Cardiac muscle cell (in vitro differentiated cells and primary cell): ENCODE data around the gene RIPK3. TPM values are rescaled to one million over a fixed set of nuclear protein-coding genes. Genes with fewer than 3 reads are reported as not detected.

Experiments used
- DNase-seq, 2 donors: peaks; one replicate each; pipeline versions ENCODE4 v3.0.0 to v3.0.0-alpha.2; 2010 to 2017; ENCODE audit warnings: low read depth in 1 of 2, low spot score in 1 of 2
- H3K27ac ChIP-seq: fragments of 200-600 bp; sonication (generic); 2 replicates; pipeline ENCODE4 v1.5.1; 2016
- H3K27me3 ChIP-seq: fragments of 200-600 bp; sonication (generic); 2 replicates; pipeline ENCODE4 v1.6.0; 2016; ENCODE audit warnings: control low read depth
- H3K36me3 ChIP-seq: fragments of 200-600 bp; sonication (generic); 2 replicates; pipeline ENCODE4 v1.5.1; 2016; ENCODE audit warnings: control low read depth
- H3K4me1 ChIP-seq: fragments of 200-600 bp; sonication (generic); 2 replicates; pipeline ENCODE4 v1.8.1; 2017; ENCODE audit warnings: low read depth, mild to moderate bottlenecking, mixed run types
- H3K4me3 ChIP-seq: fragments of 200-600 bp; sonication (generic); 2 replicates; pipeline ENCODE4 v1.5.1; 2016; ENCODE audit warnings: mild to moderate bottlenecking
- H3K9me3 ChIP-seq: fragments of 200-600 bp; sonication (generic); 2 replicates; pipeline ENCODE4 v1.5.1; 2017; ENCODE audit warnings: low read depth, mild to moderate bottlenecking, control low read depth
- polyA plus RNA-seq: library from polyadenylated mRNA; unstranded; fragments of >200 nt; fragmentation: Nextera tagmentation; extraction: Ambion mirVana; gene quantifications from 2 replicates; pipeline ENCODE4 v1.2.1, GENCODE V29; 2016
- total RNA-seq: library from RNA; depleted of rRNA; stranded (reverse); fragments of >200 nt; gene quantifications from 2 replicates; pipeline ENCODE4 v1.2.3, GENCODE V29; 2016
- TF ChIP-seq, protein P1 (sequence below): IDR thresholded peaks from 2 replicates; pipeline ENCODE4 v1.5.1; 2012; ENCODE audit warnings: low read depth, mild to moderate bottlenecking, low read length

The RIPK3 gene
- total and polyA plus RNA-seq, 2 experiments from 2014 or later: 0.24 TPM; not detected in 1

DNA sequence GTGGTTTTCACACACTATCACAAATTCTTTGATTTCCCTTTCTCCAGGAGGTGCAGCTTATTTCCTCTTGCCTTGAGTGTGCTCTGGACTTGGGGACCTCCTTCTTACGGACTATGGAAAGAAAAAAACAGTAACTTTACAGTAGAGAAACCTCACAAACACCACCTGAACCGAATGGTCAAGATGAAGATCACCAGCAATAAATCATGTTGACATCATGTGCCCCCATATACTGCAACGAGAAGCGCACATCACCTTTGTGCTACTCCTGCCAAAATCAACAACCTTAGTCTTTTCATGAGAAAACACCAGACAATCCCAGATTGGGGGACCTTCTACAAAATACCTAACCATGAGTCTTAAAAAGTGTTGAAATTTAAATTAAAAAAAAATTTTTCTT lies 45.7 kb upstream of the RIPK3 start:
- H3K27me3 ChIP-seq: no peaks in the 10 kb centered on the region
- no peaks in the 10 kb centered on the region for H3K4me1 ChIP-seq
- H3K9me3 ChIP-seq: no peaks in the 10 kb centered on the region
- TF ChIP-seq, protein P1, sequence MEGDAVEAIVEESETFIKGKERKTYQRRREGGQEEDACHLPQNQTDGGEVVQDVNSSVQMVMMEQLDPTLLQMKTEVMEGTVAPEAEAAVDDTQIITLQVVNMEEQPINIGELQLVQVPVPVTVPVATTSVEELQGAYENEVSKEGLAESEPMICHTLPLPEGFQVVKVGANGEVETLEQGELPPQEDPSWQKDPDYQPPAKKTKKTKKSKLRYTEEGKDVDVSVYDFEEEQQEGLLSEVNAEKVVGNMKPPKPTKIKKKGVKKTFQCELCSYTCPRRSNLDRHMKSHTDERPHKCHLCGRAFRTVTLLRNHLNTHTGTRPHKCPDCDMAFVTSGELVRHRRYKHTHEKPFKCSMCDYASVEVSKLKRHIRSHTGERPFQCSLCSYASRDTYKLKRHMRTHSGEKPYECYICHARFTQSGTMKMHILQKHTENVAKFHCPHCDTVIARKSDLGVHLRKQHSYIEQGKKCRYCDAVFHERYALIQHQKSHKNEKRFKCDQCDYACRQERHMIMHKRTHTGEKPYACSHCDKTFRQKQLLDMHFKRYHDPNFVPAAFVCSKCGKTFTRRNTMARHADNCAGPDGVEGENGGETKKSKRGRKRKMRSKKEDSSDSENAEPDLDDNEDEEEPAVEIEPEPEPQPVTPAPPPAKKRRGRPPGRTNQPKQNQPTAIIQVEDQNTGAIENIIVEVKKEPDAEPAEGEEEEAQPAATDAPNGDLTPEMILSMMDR: no peak
- DNase-seq: no peak
- H3K27ac ChIP-seq: no peak overlapping the region
- H3K4me3 ChIP-seq: no peak overlapping the region
- H3K36me3 ChIP-seq: no peaks in the 10 kb centered on the region

DNA sequence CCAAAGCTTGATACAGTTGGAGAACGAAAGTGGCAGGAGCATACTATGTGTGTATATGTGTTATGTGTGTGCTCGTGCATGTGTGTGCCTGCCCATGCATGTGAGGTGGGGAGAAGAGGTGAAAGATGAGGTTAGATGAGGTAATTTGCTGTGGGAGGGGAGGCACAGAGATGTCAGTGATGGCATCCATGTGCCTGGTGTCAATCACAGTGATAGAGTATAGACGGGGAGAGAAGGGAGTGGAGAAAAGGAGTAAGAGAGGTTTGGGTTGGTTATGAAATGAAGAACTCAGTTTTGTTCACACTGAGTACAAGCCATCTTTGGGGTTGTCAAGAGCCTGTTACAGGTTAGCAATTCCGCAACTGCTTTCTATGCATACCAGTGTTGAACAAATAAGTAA lies 44.4 kb upstream of the RIPK3 start:
- H3K9me3 ChIP-seq: no peaks in the 10 kb centered on the region
- no peaks in the 10 kb centered on the region for H3K27me3 ChIP-seq
- H3K4me1 ChIP-seq: no peaks in the 10 kb centered on the region
- TF ChIP-seq, protein P1: no peak
- no peak for DNase-seq
- no peaks in the 10 kb centered on the region for H3K36me3 ChIP-seq
- H3K4me3 ChIP-seq: no peak overlapping the region
- H3K27ac ChIP-seq: no peak overlapping the region

DNA sequence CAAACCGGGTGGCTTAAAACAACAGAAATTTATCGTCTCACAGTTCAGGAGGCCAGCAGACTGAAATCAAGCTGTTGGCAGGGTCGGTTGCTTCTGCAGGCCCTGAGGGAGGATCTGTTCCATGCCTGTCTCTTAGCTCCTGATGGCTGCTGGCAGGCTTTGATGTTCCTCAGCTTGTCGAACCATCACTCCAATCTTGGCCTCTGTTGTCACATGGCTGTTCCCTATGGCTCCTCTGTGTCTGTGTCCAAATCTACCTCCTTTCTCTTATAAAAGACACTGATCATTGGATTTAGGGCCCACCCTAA lies 42.2 kb upstream of the RIPK3 start:
- no peaks in the 10 kb centered on the region for H3K9me3 ChIP-seq
- TF ChIP-seq, protein P1: no peak
- H3K4me1 ChIP-seq: no peaks in the 10 kb centered on the region
- H3K36me3 ChIP-seq: no peaks in the 10 kb centered on the region
- H3K27me3 ChIP-seq: no peaks in the 10 kb centered on the region
- H3K27ac ChIP-seq: no peak overlapping the region
- no peak for DNase-seq
- no peak overlapping the region for H3K4me3 ChIP-seq

DNA sequence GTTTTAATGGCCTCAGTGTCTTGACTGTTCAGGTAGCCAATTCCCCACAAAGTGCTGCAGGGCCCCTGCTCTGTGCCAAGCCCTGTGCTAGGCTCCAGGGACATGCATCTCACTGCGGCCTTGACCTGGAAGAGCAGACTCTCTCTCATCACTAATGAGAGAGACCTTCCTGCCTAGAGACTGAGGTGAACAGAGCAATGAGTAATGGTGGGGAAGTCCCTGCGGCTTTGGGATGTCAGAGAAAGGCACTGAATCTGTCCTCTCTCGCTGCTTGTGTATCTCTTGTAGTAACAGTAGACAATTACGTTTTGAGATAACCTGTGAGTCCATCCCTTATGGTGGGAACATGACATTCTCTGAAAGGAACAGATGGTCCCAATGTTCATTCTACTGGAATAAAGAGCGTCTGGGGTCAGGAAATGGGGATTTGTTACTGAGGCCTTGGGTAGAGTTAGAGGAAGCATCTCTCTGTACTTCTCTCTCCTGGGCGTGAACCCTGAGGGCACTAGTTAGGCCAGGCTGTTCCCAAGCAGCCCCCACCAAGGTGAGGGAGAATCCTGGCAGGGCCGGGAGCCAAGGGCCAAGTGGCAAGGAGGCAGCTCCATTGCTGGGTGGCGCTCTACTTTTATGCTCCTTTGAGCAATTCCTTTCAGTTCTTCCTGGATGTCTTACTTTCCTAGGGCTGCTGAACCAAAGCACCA lies 41.7 kb upstream of the RIPK3 start:
- Histone ChIP-seq H3K4me3 (no peak overlapping the region), H3K27me3 (no peaks in the 10 kb centered on the region), H3K27ac (no peak overlapping the region), H3K36me3 (no peaks in the 10 kb centered on the region), H3K4me1 (no peaks in the 10 kb centered on the region), H3K9me3 (no peaks in the 10 kb centered on the region)
- no peak for DNase-seq
- TF ChIP-seq, protein P1: no peak

DNA sequence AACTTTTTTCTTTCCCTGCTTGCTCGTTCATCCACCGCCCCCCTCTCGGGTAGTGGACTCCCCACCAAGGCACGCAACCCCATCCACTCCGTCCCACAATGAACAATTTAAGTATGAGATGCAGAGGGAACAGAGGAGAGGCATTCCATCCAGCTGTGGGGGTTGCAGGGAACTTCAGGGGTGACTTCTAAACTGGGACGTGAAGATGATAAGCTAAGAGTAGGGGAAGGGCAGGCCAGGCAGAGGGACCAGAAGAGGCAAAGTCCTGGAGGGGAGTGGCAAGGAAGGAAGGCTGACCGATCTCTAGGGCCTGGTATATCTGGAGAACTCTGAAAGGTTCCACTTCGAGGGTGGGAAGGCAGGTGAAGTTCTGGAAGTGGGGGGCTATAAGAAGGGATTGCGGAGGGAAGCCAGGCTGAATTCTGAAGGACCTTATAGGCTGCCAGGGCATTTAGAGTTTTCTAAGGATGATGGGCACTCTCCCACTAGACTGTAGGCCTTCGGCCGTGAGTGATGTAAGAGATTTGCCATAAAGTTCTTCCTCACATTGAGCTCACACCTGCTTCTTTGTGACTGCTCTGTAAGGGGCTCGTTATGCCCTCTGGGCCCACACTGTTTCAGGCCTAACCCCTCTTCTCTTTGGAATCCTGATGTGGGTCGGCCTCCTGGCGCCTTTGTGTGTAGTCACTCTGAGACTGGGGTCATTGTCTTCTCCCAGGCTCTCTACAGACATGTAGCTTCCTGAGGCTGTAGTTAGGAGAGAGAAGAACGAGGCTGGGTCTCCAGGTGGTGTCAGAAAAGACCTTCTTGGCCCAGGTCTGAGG lies 40.3 kb upstream of the RIPK3 start:
- H3K9me3 ChIP-seq: no peaks in the 10 kb centered on the region
- no peaks in the 10 kb centered on the region for H3K36me3 ChIP-seq
- no peaks in the 10 kb centered on the region for H3K27me3 ChIP-seq
- H3K27ac ChIP-seq: no peak overlapping the region
- no peaks in the 10 kb centered on the region for H3K4me1 ChIP-seq
- no peak for DNase-seq
- TF ChIP-seq, protein P1: no peak
- H3K4me3 ChIP-seq: no peak overlapping the region
